Islet precursor cell (in vitro differentiated cells): ENCODE results near the gene ATXN7L3.
"Not testable (repeated sequence)": the region's sequence is repeated elsewhere in the genome, so short reads cannot be mapped to it uniquely, and the experiment has no call there.

ENCODE experiments used
- DNase-seq: peaks from one replicate; pipeline ENCODE4 v3.0.0-alpha.2; 2018

Gene ATXN7L3, protein sequence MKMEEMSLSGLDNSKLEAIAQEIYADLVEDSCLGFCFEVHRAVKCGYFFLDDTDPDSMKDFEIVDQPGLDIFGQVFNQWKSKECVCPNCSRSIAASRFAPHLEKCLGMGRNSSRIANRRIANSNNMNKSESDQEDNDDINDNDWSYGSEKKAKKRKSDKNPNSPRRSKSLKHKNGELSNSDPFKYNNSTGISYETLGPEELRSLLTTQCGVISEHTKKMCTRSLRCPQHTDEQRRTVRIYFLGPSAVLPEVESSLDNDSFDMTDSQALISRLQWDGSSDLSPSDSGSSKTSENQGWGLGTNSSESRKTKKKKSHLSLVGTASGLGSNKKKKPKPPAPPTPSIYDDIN

DNA sequence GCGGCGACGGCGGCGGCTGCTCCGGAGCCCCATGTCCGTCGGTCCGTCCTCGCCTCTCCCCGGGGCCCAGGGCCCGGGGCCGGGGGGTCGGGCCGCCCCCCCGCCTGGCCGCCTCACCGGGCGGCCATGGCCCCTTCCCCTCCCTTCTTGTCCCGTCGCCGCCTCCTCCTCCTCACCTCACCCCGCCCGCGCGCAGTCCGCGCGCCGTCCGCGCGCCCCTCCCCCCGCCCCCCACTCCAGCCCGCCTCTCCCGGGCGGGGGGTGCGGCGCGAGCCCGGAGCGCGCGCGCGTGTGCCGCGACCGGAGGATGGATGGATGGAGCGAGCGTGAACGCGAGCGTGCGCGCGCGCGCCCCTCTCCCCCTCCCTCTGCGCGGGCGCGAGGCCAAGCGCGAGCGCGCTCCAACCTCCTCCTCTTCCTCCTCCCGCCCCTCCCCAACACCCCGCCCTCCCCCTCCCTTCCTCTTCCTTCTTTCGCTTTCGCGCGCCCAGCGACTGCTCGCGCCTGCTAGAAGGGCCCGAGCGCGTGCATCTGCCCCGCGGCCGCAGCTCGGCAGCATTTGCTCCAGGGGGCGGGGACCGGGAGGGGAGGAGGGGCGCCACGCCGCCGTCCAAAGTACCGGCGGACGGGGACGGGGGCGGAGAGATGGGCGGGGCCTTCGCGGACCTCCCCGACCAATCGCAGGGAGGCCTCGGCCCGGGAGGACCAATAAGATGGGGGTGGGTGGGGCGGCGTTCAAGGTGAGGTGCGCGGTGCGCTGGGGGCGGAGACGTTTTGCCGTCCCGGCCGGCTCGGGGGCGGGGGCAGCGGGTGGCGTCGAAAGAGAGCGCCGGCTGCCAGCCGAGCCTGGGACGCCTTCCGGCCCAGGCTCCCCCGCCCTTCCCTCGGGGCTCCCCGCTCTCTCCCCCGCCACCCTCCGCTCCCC is at the start of gene ATXN7L3:
Gene ATXN7L3 (minus strand): TSS at position 332 of the 925 bp plus-strand sequence. CDS start 1,814 bp downstream, outside the sequence.
- DNase-seq = peak; percentile 100

DNA sequence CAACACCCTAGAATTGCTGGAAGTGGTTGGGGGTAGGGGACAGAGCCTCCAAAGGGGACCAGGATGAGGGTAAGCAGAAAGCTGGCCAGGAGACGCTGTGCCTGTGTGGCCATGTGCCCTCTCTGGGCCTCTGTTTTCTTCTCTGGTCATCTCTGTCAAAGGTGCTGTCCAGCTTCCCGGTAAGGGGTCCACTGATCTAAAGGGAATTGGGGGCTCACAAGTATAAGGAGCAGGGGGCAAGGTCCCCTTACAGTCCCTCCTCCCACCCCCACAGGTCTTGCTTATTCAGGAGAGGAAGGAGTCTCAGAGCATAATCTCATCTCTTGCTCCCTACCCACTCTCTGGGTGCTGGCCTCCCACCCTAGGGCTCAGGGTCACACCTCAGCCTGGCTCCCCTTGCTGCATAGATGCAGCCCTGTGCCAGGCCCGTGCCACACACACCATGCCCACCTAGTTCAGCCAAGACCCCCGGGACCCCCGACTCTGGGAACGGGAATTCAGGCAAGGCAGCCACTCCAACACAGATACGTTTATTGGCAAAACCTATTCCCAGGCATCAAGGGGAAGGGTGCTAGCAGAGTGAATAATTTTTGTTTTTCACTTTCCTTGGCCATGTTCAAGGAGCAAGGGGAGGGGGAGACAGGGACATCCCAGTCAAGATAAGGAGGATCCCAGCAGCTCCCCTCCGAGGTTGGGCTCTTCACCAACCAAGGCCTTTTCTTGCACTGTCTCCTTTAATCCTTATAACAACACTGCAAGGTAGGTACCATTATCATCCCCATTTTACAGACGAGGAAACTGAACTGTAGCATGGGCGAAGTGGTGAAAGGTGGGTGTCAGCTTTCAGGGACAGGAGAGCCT is 48.4 kb upstream of the ATXN7L3 start:
- no peak for DNase-seq

DNA sequence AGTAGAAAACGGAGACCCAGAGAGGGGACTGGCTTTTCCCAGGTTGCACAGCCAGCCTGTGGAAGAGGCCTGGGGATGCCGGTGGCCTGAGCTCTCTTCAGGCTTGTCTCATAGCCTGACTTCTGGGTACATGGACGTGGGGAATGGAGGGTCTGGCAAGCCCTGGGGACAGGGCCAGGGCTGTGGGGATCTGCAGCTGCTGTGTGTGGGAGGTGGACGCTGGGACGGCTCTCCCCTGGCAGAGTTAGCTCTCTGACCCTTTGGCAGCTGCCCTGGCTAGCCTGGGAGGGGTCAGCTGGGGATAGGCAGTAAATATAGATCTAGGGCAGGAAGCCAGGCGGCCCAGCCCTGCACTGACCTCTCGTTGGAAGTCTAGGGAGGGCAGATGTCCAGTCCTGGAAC is 47.8 kb upstream of the ATXN7L3 start:
- no peak for DNase-seq

DNA sequence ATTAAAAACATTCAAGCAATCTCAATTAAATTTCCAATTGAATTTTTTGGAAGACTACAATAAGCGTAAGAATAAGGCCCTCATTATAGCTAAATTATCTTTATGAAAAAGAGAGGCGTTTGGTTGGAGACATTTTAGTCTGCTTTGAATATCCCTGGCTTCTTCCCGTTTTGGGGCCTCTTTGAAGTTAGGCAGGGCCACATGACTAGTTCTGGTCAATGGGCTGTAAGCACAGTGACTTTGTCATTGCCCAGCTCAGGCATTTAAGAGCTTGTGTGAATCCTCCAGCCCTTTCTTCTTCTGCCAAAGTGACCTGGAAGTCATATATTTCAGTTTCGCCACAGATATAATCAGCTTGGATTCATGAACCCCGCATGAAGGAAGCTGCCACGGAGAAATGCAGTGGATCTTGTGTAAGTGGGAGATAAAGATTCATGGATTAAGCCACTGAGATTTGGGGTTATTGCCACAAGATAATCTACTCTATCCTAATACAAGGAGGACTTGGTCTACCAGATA is 41.5 kb upstream of the ATXN7L3 start:
- DNase-seq = no peak

DNA sequence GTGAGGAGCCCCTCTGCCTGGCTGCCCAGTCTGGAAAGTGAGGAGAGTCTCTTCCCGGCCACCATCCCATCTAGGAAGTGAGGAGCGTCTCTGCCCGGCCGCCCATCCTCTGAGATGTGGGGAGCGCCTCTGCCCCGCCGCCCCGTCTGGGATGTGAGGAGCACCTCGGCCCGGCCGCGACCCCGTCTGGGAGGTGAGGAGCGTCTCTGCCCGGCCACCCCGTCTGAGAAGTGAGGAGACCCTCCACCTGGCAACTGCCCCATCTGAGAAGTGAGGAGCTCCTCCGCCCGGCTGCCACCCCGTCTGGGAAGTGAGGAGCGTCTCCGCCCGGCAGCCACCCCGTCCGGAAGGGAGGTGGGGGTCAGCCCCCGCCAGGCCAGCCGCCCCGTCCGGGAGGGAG is 38.2 kb upstream of the ATXN7L3 start:
- not testable (repeated sequence) for DNase-seq

DNA sequence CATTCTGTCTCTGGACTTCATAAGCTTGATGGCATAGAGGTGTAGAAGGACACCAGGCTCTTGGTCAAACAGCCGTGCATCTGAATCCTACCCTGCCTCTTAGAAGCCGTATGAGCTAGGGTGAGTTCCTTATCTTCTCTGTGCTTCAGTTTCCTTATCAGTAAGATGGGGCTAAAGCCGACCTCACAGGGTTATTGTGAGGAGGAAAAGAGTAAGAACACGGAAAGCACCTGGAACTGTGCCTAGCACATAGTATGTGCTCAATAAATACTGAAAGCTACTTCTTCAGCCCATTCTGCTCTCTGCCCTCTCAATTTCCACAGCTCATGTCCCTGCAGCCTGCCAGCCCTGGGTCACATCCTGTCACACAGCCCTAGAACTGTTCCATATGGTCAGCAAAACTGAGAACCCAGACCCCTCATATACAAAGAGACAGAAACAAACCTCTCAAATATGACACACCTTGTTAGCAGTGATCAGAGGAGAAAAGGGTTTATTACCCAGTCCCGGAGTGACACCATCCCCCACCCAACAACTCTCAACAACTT is 36.8 kb upstream of the ATXN7L3 start:
- no peak for DNase-seq

DNA sequence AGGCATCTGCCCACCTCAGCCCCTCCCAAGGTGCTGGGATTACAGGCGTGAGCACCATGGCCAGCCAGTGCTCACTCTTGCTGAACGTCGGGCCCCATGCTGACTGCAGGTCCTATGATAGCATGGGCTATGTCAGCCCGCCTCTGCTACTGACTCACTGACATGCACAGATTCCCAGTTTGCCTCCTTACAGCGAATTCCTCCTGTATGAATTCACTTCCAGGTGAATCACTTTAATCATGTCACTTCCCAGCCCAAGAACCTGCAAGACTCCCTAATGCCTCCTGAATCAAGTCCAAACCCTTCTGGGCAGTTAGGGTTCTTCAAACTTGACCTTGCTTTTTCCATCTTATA is 35.9 kb upstream of the ATXN7L3 start:
- DNase-seq = peak; percentile 63

DNA sequence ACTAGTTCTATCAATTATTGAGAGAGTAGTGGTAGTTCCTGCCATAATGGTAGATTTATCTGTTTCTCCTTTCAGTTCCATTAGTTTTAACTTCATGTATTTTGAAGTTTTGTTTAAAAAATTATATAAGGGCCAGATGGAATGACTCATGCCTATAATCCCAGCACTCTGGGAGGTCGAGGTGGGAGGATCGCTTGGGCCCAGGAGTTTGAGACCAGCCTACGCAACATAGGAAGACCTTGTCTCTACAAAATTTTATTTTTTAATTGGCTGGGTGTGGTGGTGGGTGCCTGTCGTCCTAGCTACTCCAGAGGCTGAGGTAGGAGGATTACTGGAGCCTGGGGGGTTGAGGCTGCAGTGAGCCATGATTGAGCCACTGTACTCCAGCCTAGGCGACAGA is 33.9 kb upstream of the ATXN7L3 start:
- no peak for DNase-seq

DNA sequence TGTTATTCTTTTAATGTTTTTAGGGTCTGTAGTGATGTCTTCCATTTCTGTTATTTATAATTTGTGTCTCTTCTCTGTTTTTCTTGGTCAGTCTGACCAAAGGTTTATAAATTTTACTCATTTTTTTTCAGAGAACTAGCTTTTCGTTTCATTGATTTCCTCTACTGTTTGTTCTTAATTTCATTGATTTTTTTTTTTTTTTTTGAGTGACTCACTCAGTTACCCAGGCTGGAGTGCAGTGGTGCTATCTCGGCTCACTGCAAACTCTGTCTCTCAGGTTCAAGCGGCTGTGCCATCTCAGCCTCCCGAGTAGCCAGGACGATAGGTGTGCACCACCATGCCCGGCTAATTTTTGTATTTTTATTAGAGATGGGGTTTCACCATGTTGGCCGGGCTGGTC is 32.4 kb upstream of the ATXN7L3 start:
- DNase-seq = no peak

DNA sequence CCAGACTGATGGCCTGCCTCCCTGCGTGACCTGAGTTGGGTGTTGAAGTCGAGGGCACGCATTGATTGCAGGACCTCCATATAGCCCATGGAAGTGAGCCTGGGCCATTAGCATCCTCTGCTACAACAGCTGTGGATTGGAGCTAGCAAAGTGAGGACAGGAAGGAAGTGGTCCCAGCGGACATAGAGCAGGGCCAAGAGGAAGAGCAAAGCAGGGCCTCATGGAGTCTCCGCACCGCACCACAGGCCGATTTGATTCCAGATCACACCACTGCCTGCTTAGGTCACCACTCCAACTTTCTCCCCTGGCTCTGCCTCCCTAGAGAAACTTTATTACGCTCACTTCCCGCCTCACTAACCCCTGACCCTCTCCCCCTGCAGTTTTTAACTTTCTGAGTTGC is 30.5 kb upstream of the ATXN7L3 start:
- no peak for DNase-seq

DNA sequence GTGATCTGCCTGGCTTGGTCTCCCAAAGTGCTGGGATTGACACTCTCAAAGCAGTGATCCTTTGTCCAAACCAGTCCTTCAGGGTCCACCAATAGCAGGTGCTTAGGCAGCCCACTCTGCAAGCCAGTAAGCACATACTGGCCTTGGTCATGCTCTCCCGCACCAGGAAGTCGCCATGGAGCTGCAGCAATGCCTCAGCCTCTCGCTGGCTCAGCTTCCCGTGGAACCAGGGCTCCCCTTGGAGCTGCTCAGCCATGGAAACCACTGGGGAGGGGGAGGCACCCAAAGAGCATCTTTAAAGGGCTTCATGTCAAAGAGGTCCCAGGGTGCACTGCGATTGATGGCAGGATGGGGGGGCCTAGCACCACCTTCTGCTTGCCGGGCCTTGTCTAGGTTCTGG is 29.4 kb upstream of the ATXN7L3 start:
- DNase-seq = no peak

DNA sequence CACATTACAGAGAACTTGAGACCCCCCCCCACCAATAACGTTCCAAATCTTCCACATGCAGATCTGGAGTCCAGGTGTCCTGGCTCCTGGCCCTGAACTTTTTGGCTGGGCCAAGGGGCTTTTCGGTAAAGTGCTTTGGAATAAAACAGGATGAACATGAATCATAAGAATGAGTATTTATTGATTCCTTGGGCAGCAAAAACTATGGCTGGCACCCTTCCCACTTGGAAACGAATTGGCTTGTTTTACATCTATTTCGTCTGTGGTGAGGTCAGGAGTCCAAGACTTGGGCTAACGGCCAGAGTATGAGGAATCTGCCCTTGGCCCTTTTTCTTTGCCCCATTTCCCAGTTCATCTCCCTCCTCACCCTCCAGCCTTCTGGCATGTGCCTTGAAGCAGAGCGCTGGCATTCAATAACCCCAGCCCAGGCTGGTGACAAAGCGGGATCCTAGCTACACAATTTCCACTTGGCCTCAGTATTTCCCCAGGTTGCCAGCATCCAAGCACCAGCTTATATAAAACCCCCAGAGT is 23.9 kb upstream of the ATXN7L3 start:
- no peak for DNase-seq

DNA sequence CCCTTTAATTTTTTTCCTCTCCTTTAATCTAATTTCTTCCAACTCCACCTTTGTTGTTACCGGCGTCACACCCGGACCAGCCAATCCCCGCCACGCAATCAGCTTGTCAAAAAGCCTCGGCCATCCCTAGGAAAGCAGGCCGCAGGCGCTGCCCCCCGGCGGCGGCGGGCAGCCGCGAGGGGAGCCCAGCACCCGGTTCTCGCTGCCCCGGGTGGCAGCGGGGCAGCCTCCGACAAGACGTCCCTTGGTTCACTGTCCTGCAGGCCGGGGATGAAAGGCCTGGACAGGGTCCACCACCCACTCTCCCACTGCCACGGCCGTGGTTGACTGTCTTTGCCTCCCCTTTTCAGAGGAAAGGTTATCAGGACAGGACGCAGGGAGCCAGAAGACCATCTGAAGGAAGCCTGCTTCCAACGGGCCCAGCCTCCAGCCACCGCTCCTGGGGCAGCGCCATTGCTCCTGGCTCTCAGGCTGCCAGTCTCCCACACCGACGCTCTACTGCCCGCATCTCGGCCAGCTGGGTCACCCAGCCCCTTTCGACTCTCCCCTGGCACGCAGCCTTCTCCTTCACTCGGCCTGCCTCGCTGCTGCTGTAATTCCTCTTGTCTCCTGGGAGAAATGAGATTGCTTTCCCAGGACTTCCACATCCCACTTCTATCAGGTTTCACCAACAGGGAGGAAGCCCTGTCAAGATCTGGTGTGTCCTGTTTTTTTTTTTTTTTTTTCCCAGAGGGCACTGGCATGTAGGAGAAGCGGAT is 22.6 kb upstream of the ATXN7L3 start:
- peak; percentile 88 for DNase-seq

DNA sequence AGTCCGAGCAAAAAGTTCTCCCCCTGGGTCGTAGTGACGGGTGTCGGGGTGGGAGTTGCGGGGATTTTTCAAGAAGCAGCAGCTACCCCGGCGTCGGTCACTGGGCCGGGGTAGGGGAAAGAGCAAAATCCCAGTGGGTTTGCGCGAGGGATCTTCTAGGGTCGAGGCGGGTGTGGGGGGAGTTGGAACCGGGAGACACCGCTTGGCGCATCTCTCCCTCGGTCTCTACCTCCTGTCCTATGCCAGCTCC is 22.1 kb upstream of the ATXN7L3 start:
- no peak for DNase-seq

DNA sequence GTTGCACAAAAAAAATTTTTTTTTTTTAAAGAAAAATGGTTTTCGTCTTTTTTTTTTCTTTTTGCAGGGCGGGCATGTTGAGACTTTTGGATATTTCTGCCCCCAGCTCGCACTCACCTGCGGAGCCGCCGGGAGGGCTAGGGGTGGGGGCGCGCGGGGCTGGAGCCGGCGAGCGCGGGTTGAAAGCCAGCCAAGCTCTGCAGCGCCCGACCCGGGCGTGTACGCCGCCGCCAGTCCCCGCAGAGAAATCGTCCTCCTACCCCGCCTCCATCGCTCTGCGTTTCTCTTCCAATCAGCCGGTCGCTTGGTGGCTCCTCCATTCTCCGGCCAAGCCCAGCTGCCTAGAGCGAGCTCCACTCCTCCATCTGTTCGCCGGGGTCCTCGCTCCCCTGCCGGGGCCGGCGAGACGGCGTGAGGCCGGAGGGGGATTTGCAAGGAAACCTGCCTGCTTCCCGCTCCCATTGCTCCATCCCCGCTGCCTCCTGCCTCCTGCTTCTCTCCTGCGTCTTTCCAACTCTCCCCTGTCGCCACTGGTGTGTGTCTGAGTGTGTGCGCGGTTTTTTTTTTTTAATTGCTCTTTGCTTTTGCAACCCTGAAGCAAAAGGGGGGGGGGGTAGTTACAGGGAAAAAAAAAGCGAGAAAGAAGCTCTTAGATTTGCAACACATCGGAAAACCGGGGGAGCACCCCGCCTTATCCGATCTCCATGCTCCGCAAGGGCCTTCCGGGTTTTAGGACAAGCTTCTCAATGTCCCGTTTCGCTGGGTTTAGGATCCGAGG is 21.6 kb upstream of the ATXN7L3 start:
- peak; percentile 95 for DNase-seq

DNA sequence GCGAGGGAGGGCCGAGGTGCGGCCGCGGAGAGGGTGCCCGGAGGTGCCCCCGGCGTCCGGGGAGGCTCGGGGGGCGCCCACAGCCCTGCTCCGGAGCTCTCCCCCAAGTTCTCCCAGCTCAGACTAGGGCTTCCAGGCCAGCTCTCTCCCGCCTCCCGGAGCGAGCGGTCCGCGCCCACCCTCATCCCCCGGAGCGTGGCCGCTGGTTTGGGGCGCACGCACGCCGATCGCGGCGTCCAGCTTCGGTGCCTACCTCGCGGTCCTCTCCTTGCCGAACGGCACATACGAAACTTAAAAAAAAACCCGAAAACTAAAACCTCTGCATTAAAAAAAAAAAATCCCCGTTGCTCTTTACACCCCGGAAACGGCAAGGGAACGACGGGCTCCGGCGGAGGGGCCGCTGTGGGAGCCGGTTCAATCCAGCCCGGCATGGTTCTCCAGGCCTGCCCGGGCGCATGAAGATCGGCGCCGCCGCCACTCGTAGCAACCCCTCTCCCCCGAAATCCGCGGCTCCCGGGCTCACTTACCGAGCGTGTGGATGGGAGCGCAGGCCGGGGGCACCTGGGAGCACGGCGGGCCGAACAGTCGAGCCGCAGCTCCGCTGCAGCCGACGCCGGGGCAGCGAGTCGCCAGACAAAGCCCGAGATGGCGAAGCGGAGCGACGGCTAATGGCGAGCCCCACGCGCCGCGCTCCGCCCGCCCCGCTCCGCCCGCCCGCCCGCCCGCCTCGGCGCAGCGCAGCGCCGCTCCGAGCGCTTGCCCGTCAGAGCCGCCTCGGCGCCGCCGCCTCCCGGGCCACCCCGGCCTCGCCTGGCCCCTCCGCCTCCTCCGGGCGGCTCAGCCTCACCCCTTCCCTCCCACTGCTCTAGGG is 20.8 kb upstream of the ATXN7L3 start:
- no peak for DNase-seq

DNA sequence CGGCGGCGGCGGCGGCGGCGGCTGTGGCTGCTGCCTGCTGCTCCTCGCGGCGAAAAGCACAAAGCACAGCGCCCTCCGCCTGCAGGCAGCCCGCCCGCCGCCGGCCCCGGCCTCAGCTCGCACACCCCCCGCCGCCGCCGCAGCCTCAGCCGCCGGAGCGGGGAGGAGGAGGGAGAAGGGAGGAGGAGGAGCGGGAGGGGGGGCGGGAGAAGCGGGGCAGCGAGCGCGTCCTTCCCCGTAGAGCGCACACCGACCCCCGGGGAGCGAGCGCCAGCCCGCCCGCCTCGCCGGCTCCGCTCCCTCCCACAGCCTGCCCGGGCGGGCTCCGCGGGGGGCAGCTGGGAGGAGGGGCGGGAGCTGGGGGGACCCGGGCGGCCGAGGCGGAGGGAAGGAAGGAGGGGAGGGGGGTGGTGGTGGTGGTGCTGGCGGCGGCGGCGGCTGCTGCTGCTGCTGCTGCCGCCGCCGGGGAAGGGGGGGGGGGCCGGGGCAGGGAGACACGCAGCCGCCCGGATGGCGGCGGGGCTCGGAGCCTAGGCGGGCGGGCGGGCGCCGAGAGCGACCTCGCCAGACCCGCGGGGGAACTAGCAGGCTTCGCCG is 20.0 kb upstream of the ATXN7L3 start, which contains the start of gene UBTF:
Gene UBTF (minus strand): TSS at position 60 of the 597 bp plus-strand sequence. CDS start 1,446 bp downstream, outside the sequence.
- peak; percentile 86 for DNase-seq

DNA sequence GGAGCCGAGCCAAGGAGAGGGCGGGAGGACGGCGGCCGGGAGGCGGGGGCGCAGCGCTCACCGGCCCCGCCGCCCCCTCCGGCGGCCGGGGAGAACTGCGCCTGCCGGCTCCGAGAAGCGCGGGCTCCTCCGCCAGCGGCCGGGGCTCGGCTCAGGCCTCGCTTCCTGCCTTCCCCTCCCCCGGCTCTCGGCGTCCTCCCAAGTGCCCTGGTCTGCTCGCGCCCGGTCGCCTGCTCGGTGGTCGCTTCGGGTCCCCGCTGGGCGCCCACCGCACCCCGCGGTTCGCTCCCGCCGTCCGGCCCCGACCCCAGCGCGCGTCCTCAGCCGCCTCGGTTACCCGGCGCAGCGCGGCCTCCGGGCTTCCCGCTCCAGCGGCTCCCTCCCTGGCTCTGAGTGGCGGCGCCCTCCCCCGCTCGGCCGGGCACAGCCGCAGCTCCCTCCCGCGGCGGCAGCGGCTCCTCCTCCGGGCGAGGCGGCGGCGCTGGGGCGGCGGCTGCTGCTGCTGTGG is 19.5 kb upstream of the ATXN7L3 start:
- DNase-seq = peak; percentile 82
